ENCODE measurements around the gene RAB23. TPM values are rescaled to one million over a fixed set of nuclear protein-coding genes. Genes with fewer than 3 reads are reported as not detected.

The RAB23 gene
- total and polyA plus RNA-seq, 2 of the 8 experiments (the other 6 are each of a cell fraction or from before 2014, with no cell fraction given) = 6.5 to 17.2 TPM

DNA sequence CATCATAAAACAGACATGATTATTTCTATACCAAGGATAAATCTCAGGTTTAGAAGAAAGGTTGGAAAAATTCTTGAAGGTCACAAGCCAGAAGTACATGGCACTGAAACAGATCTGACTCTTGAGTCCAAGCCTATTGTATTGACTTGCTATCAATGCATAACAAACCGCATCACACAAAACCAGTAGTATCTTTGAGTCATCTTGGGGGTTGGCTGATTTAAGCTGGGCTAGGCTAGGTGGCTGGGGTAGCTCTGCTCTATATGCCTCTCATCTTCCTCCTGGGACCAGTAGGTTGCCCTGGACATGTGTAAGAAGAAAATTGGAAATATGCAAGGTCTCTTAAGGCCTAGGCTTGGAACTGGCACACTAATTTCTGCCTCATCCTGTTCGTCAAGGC is 37.0 kb upstream of the RAB23 start:
- H3K23ac ChIP-seq (ENCODE audit: insufficient read length) = no peak overlapping the region
- no peak overlapping the region for H2AK5ac ChIP-seq (ENCODE audit: low read depth, low read length)
- no peak overlapping the region for H2BK12ac ChIP-seq (ENCODE audit: low read depth, low read length)
- no peak for FAIRE-seq
- H3K56ac ChIP-seq (replicated peaks; ENCODE audit: insufficient read length, low read depth, low read length) = no peak overlapping the region
- no peak overlapping the region for H3K4me3 ChIP-seq (ENCODE audit: extremely low read depth in 1 of 4, insufficient read depth in 2 of 4, low read depth in 3 of 4, low read length in 4 of 4)
- H3K4me1 ChIP-seq (replicated peaks in 1 of 4; ENCODE audit: control insufficient read depth in 3 of 4, insufficient read depth in 4 of 4, low read length in 3 of 4) = no peaks in the 10 kb centered on the region
- no peak overlapping the region for H4K5ac ChIP-seq (ENCODE audit: insufficient read length, low read depth, low read length)
- no peak overlapping the region for H2BK20ac ChIP-seq (ENCODE audit: low read length)
- CTCF ChIA-PET (ENCODE audit: partially characterized antibody) = no interaction called here
- no peak overlapping the region for H2BK15ac ChIP-seq (ENCODE audit: low read length)
- no peaks in the 10 kb centered on the region; the same call in 1 of the 2 replicates for H3K23me2 ChIP-seq (ENCODE audit: low read depth, low read length)
- H3K4ac ChIP-seq (replicated peaks; ENCODE audit: insufficient read length, low read depth, low read length) = no peak overlapping the region
- no peak overlapping the region for H2BK120ac ChIP-seq (replicated peaks; ENCODE audit: low read depth, low read length)
- no peaks in the 10 kb centered on the region for H3K27me3 ChIP-seq (replicated peaks in 1 of 4; ENCODE audit: control insufficient read depth in 3 of 4, extremely low read depth in 1 of 4, insufficient read depth in 3 of 4, low read length in 3 of 4)
- no peak overlapping the region for H2AFZ ChIP-seq (ENCODE audit: low read length)
- 89% methylated on average over 2 of the region's 2 CpGs; no CpG with 5 or more reads in 1 of the 2 experiments for WGBS, 2 experiments (ENCODE audit: extremely low coverage in 1 of 2, insufficient coverage in 1 of 2, insufficient read length in 1 of 2, insufficient replicate concordance in 2 of 2, low coverage in 1 of 2, low lambda C conversion rate in 2 of 2, missing lambda C conversion rate in 1 of 2)
- DNase-seq (ENCODE audit: low read depth in 1 of 2, low spot score in 2 of 2) = no peak
- H4K20me1 ChIP-seq (replicated peaks in 1 of 2; ENCODE audit: control insufficient read depth in 1 of 2, insufficient read depth in 2 of 2, low read length in 2 of 2) = no peaks in the 10 kb centered on the region
- no peaks in the 10 kb centered on the region for H3K9me3 ChIP-seq (ENCODE audit: insufficient read depth in 2 of 2, low read depth in 1 of 2, low read length in 1 of 2)
- H3K79me2 ChIP-seq (ENCODE audit: control insufficient read depth in 1 of 2, insufficient read depth in 2 of 2, low read length in 2 of 2) = no peaks in the 10 kb centered on the region
- no peaks in the 10 kb centered on the region for H3K79me1 ChIP-seq (ENCODE audit: low read depth, low read length)
- H2BK5ac ChIP-seq (ENCODE audit: low read depth, low read length) = no peak overlapping the region
- no peak overlapping the region for H3K4me2 ChIP-seq (ENCODE audit: insufficient read depth in 1 of 2, low read depth in 2 of 2, low read length in 2 of 2)
- TF ChIP-seq CREB1 (IDR thresholded peaks at IDR 0.05) (no peak), TEAD4 (IDR thresholded peaks at IDR 0.05; ENCODE audit: low read depth, low read length) (no peak), RXRA (IDR thresholded peaks at IDR 0.05; ENCODE audit: insufficient read depth, low read depth, low read length) (no peak), TAF7 (optimal IDR thresholded peaks at IDR 0.05; ENCODE audit: borderline replicate concordance, low read depth, low read length) (no peak), SUZ12 (IDR thresholded peaks at IDR 0.05; ENCODE audit: low read length) (no peak), RFX5 (IDR thresholded peaks at IDR 0.05; ENCODE audit: borderline replicate concordance, low read depth, low read length) (no peak), HDAC6 (IDR thresholded peaks at IDR 0.05; ENCODE audit: low read depth, low read length) (no peak), TBP (IDR thresholded peaks at IDR 0.05; ENCODE audit: low read depth, low read length) (no peak), E2F6 (IDR thresholded peaks at IDR 0.05) (no peak), CBX8 (IDR thresholded peaks at IDR 0.05; ENCODE audit: borderline replicate concordance, low read depth, low read length) (no peak), NANOG (IDR thresholded peaks at IDR 0.05; ENCODE audit: insufficient read depth, low read depth, low read length, poor library complexity, severe bottlenecking) (no peak), GTF2F1 (IDR thresholded peaks at IDR 0.05; ENCODE audit: borderline replicate concordance, low read depth, low read length) (no peak)
- no peak overlapping the region for H3K27ac ChIP-seq (ENCODE audit: low read depth, low read length)
- no peak overlapping the region for H4K8ac ChIP-seq (ENCODE audit: extremely low read depth, insufficient read depth, low read length)
- no peak overlapping the region for H3K9ac ChIP-seq (replicated peaks in 1 of 4; ENCODE audit: extremely low read depth in 1 of 4, low read depth in 3 of 4, low read length in 3 of 4)
- POLR2A ChIA-PET (ENCODE audit: partially characterized antibody) = no interaction called here
- no peak overlapping the region for H4K91ac ChIP-seq (replicated peaks; ENCODE audit: insufficient read length, low read length)
- H3K18ac ChIP-seq (ENCODE audit: extremely low read depth, low read length) = no peak overlapping the region
- H3K36me3 ChIP-seq (ENCODE audit: control insufficient read depth in 2 of 4, insufficient read depth in 4 of 4, low read length in 3 of 4) = no peaks in the 10 kb centered on the region
- H3K14ac ChIP-seq (ENCODE audit: insufficient read length) = no peak overlapping the region
